Loucy (cell line): ENCODE data around the gene CELF3.

Experiments
- CTCF ChIP-seq: fragments of 200-600 bp; sonication (generic); conservative IDR thresholded peaks from 2 replicates; pipeline ENCODE4 v1.5.1; 2014; ENCODE audit warnings: mild to moderate bottlenecking, antibody characterized with exemption, low read length
- EZH2phosphoT487 ChIP-seq: fragments of 200-600 bp; IDR thresholded peaks from 2 replicates; pipeline ENCODE4 v1.6.1; 2018; ENCODE audit warnings: antibody characterized with exemption, mild to moderate bottlenecking, moderate library complexity, borderline replicate concordance

GRCh38 chr1:151760597-151761385, 44.2 kb upstream of the CELF3 start:
- no peak for TF ChIP-seq CTCF
- no peak for TF ChIP-seq EZH2phosphoT487
